Ascending aorta (tissue), 2 donors: ENCODE measurements around the gene MMAA. TPM values are rescaled to one million over a fixed set of nuclear protein-coding genes. Genes with fewer than 3 reads are reported as not detected.

Experiments used
- DNase-seq, 2 donors: peaks; one replicate each; pipeline ENCODE4 v3.0.0-alpha.2; 2019; ENCODE audit warnings: low spot score in 2 of 2
- H3K27ac ChIP-seq, 2 donors: fragments of 200-600 bp; sonication (generic); one replicate each; pipeline ENCODE4 v1.5.1; 2016 to 2017; ENCODE audit warnings: mild to moderate bottlenecking in 1 of 2
- H3K27me3 ChIP-seq: fragments of 200-600 bp; sonication (generic); one replicate; pipeline ENCODE4 v1.5.1; 2017
- H3K36me3 ChIP-seq, 2 donors: fragments of 200-600 bp; sonication (generic); one replicate each; pipeline ENCODE4 v1.5.1; 2016
- H3K4me1 ChIP-seq, 2 donors: fragments of 200-600 bp; sonication (generic); one replicate each; pipeline ENCODE4 v1.5.1; 2016 to 2017; ENCODE audit warnings: mild to moderate bottlenecking in 1 of 2
- H3K4me3 ChIP-seq, 2 donors: fragments of 200-600 bp; sonication (generic); one replicate each; pipeline ENCODE4 v1.5.1; 2016 to 2017; ENCODE audit warnings: mild to moderate bottlenecking in 1 of 2
- H3K9me3 ChIP-seq, 2 donors: fragments of 200-600 bp; sonication (generic); one replicate each; pipeline ENCODE4 v1.5.1; 2016
- intact Hi-C: fragments of 100-400 bp; cut with DNase I; formaldehyde crosslinking; loops from one replicate; pipeline ENCODE4 v1.15.1; 2023
- total RNA-seq: library from RNA; depleted of rRNA; stranded (reverse); fragments of >200 nt; gene quantifications from one replicate; pipeline ENCODE4 v1.1.0, GENCODE V29; 2016
- TF ChIP-seq, protein P1 (sequence below), 3 experiments: fragments of 200-600 bp in 2 of 3; fragments of 450-650 bp in 1 of 3; sonication (generic) in 2 of 3; IDR thresholded peaks; one replicate each; pipeline ENCODE4 v1.5.1; 2016 to 2019; ENCODE audit warnings: antibody characterized with exemption in 3 of 3, mild to moderate bottlenecking in 1 of 3, moderate library complexity in 1 of 3

MMAA gene
- total RNA-seq, 1 donor from 2014 or later: 3.9 TPM

- no peaks in the 10 kb centered on the region for H3K36me3 ChIP-seq
Observed at GRCh38 chr4:145703850-145704497, 84.8 kb downstream of the MMAA start.

GRCh38 chr4:145709336-145709735 is 90.2 kb downstream of the MMAA start:
- TF ChIP-seq, protein P1, sequence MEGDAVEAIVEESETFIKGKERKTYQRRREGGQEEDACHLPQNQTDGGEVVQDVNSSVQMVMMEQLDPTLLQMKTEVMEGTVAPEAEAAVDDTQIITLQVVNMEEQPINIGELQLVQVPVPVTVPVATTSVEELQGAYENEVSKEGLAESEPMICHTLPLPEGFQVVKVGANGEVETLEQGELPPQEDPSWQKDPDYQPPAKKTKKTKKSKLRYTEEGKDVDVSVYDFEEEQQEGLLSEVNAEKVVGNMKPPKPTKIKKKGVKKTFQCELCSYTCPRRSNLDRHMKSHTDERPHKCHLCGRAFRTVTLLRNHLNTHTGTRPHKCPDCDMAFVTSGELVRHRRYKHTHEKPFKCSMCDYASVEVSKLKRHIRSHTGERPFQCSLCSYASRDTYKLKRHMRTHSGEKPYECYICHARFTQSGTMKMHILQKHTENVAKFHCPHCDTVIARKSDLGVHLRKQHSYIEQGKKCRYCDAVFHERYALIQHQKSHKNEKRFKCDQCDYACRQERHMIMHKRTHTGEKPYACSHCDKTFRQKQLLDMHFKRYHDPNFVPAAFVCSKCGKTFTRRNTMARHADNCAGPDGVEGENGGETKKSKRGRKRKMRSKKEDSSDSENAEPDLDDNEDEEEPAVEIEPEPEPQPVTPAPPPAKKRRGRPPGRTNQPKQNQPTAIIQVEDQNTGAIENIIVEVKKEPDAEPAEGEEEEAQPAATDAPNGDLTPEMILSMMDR (IDR thresholded peaks at IDR 0.05): no peak
- Histone ChIP-seq H3K27ac (no peak overlapping the region), H3K4me3 (no peak overlapping the region), H3K36me3 (no peaks in the 10 kb centered on the region), H3K27me3 (no peaks in the 10 kb centered on the region), H3K9me3 (peaks cover 0 to 8% of the 10 kb centered on the region in 2 donors), H3K4me1 (no peaks in the 10 kb centered on the region)
- no peak for DNase-seq
- intact Hi-C loops: no loop called here

More at GRCh38 chr4:145703850-145704497, 84.8 kb downstream of the MMAA start:
- TF ChIP-seq, protein P1 (IDR thresholded peaks at IDR 0.05): no peak
- Histone ChIP-seq H3K4me3 (no peak overlapping the region), H3K4me1 (no peaks in the 10 kb centered on the region), H3K27ac (no peak overlapping the region), H3K9me3 (no peaks in the 10 kb centered on the region), H3K27me3 (no peaks in the 10 kb centered on the region)
- no peak for DNase-seq
- intact Hi-C loops: no loop called here

Other genes starting within 250 kb of the MMAA start
- gene SMAD1, start 137.5 kb upstream of the MMAA start, total RNA-seq: 20.1 TPM
- not detected for gene C4orf51, start 60.8 kb downstream of the MMAA start, total RNA-seq